ENCODE data around the gene BCL11A. TPM values are rescaled to one million over a fixed set of nuclear protein-coding genes. Genes with fewer than 3 reads are reported as not detected.

BCL11A gene
- total RNA-seq, 1 donor from 2014 or later = 10.1 TPM

- peak; percentile 59 for DNase-seq (ENCODE audit: low spot score)
Observed at GRCh38 chr2:60486551-60486950, 66.9 kb downstream of the BCL11A start.

- DNase-seq (ENCODE audit: low spot score) = no peak
Observed at GRCh38 chr2:60486067-60486466, 67.4 kb downstream of the BCL11A start.

DNA sequence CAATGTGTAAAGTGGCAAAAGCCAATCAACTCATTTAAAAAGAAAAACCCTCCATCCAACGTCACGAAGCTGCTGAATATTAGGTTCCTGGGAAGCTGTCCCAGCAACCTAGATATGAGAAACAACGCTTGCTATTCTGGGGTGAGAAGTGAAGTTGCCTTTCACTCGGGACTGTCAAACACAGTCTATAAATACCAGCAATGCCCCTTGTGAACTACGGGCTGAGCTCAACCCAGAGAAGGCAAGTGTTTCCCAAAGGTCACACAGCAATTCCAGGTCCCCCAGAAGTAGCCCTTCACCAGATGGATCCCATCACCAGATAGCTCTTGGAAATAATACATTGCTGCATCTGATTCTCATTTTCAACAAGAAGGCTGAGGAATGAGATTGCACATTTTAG lies 67.9 kb downstream of the BCL11A start:
- no peak for DNase-seq (ENCODE audit: low spot score)

DNA sequence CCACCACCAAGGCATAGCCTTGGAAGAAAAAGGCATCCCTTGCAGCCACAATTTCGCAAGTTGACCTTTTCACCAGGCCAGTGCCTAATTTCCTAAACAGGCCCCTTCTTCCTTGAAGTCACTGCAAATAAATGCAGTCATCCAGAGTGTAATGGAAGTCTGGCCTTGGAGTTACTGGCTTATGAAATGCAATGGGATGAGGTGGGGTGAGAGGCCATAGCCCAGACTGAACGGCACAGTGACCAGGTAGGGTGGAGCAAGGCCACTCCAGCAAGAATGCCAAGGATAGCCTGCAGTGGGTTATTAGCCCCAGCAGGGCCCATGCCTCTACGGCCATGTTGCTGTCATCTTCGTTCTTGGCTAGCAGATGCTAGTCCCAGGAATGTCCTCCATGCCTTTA lies 68.4 kb downstream of the BCL11A start:
- no peak for DNase-seq (ENCODE audit: low spot score)

- DNase-seq (ENCODE audit: low spot score) = peak; percentile 68
Observed at GRCh38 chr2:60484133-60484645, 69.3 kb downstream of the BCL11A start.

- DNase-seq (ENCODE audit: low spot score) = peak; percentile 71
Observed at GRCh38 chr2:60483401-60483800, 70.1 kb downstream of the BCL11A start.

DNA sequence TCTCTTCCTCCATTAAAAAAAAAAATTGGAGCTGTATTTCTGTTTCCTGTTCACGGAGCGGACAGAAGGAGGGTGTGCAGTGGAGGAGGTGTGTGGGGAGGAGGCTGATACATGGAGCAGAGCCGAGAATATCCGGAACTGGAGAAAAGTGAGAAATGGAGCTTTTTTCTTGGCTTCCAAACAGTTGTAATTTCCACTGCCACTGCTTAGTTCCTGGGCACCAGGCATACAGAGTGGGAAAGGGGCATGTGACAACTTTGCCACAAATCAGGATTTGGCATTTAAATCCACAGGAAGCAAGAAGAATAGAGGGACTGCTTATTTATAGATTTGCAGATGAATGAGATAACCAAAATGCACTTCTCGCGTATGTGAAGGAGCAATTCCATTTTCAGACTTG lies 71.2 kb downstream of the BCL11A start:
- DNase-seq (ENCODE audit: low spot score) = no peak

DNA sequence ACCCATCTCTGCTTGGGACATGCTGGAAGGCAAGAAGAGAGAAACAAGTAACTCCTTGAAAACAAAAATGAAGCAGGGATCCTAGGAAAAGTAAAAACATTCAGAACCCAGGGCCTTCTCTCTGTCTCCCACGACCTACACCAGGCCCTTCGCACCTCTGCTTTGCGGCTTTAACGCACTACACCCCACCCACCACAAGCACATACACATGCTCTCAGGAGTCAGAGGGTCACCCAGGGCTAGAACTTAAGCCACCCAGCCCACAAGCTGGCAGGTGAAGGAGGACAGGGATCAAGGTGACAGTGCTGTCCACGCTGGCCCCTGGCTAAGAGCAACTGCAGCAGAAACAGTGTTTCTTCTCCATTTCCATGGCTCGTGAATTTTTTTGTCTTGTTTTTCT lies 72.2 kb downstream of the BCL11A start:
- DNase-seq (ENCODE audit: low spot score) = no peak

- no peak for DNase-seq (ENCODE audit: low spot score)
Observed at GRCh38 chr2:60480089-60480773, 73.2 kb downstream of the BCL11A start.

GRCh38 chr2:60479226-60480088 lies 74.0 kb downstream of the BCL11A start:
- DNase-seq (ENCODE audit: low spot score) = peak; percentile 79

GRCh38 chr2:60478660-60479059 lies 74.8 kb downstream of the BCL11A start:
- DNase-seq (ENCODE audit: low spot score) = peak; percentile 63

- no peak for DNase-seq (ENCODE audit: low spot score)
Observed at GRCh38 chr2:60476206-60476954, 77.1 kb downstream of the BCL11A start.

- DNase-seq (ENCODE audit: low spot score) = no peak
Observed at GRCh38 chr2:60475123-60475830, 78.2 kb downstream of the BCL11A start.

- DNase-seq (ENCODE audit: low spot score) = no peak
Observed at GRCh38 chr2:60474301-60474700, 79.2 kb downstream of the BCL11A start.

DNA sequence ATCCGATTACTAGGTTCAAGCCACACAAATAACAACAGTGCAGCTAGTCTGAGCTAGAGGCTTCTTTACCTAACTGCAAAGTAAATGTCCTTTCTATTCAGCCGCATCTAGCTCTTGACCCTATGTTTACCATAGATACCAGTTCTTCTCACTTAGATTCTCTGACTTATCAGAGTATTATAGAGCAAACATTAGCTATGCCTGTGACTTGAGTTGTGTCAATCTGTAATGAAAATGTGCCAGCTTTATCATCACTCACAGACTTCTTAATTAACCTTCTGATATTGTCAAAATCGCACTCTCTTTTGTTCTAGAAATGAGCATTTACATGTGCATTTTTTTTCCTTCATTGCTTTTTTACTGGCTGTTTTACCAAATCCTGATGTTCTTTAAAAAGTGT lies 79.9 kb downstream of the BCL11A start:
- DNase-seq (ENCODE audit: low spot score) = no peak

- no peak for DNase-seq (ENCODE audit: low spot score)
Observed at GRCh38 chr2:60472663-60473289, 80.7 kb downstream of the BCL11A start.

DNA sequence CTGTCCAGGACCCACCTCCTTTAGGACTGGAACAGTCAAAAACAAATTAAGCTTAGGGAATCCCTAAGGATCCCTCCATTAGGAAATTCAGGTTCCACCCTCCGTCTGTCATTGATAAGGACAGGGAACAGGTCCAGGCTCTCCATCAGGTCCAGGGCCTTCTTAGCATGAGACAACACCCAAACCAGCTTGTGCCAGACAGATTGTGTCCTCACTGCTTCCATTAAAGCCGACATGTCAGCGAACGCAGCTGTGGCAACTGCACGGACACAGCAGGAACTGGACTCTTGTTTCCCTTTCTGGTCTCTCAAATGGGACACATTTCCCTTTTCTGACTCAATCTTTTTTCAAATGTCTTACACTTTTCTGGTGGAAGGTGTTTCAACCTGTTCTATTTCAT lies 81.4 kb downstream of the BCL11A start:
- peak; percentile 47 for DNase-seq (ENCODE audit: low spot score)

- DNase-seq (ENCODE audit: low spot score) = no peak
Observed at GRCh38 chr2:60470340-60470739, 83.1 kb downstream of the BCL11A start.

- no peak for DNase-seq (ENCODE audit: low spot score)
Observed at GRCh38 chr2:60469536-60470317, 83.7 kb downstream of the BCL11A start.
